Stomach (tissue), 4 donors: Measurements from ENCODE around the gene FSTL4.

Experiments
- CTCF ChIP-seq, 7 experiments: fragments of 450-650 bp in 4 of 7; fragments of 200-600 bp in 3 of 7; sonication (generic) in 3 of 7; IDR thresholded peaks; one replicate each; pipeline ENCODE4 v1.5.1; 2016 to 2019; ENCODE audit warnings: antibody characterized with exemption in 7 of 7, control low read depth in 2 of 7, mild to moderate bottlenecking in 1 of 7
- POLR2A ChIP-seq, 4 donors: fragments of 450-650 bp; IDR thresholded peaks; one replicate each; pipeline ENCODE4 v1.6.1; 2016; ENCODE audit warnings: antibody characterized with exemption in 4 of 4, control low read depth in 2 of 4, mild to moderate bottlenecking in 1 of 4, moderate library complexity in 1 of 4
- POLR2AphosphoS5 ChIP-seq, 3 donors: sonication (generic); formaldehyde crosslinking; IDR thresholded peaks; one replicate each; pipeline ENCODE4 v1.6.1; 2016; ENCODE audit warnings: antibody characterized with exemption in 3 of 3

GRCh38 chr5:133521801-133522200, 90.5 kb downstream of the FSTL4 start:
- TF ChIP-seq CTCF (IDR thresholded peaks at IDR 0.05) (no peak), POLR2AphosphoS5 (IDR thresholded peaks at IDR 0.05) (no peak), POLR2A (IDR thresholded peaks at IDR 0.05) (no peak)
